ENCODE measurements around the gene NPLOC4. TPM values are rescaled to one million over a fixed set of nuclear protein-coding genes. Genes with fewer than 3 reads are reported as not detected.

Gene NPLOC4
- total and polyA plus RNA-seq, 2 of the 13 experiments (the other 11 are each of a cell fraction or from before 2014, with no cell fraction given) = 57.0 to 97.0 TPM

DNA sequence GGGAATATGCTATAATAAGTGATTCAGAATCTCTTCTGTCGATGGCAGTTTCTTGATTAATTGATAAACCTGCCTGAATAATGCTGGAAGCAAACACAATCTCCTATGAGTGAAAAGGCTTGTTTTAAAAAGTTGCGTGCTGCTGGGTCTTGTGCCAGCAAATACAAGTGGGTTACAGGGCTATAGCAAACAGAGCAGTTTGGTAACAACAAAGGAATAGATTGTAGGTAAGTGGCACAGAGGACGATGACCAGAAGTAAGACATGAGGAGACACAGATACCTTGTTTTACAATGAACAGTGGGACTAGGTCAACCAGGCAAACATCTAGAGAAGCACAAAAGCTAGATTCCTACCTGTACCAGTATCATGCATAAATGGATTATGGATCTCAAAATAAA, 61.1 kb downstream of the NPLOC4 start:
- Histone ChIP-seq H2AFZ (ENCODE audit: low read length) (no peak overlapping the region), H3K27me3 (ENCODE audit: control insufficient read depth in 1 of 2, insufficient read depth in 2 of 2, low read length in 2 of 2) (no peaks in the 10 kb centered on the region), H3K4me3 (replicated peaks in 1 of 3; ENCODE audit: insufficient read depth in 1 of 3, low read depth in 2 of 3, low read length in 3 of 3) (peak overlapping the region in 1 of 3 experiments; percentile 56; a peak in 1 of 6 replicates), H3K9ac (ENCODE audit: insufficient read depth, low read depth, low read length) (peak overlapping the region; percentile 63), H3K9me3 (ENCODE audit: low read length) (no peaks in the 10 kb centered on the region), H3K4me1 (ENCODE audit: insufficient read depth, low read length) (peaks cover 34% of the 10 kb centered on the region), H3K79me2 (ENCODE audit: insufficient read depth, low read length) (peaks cover 14% of the 10 kb centered on the region), H3K4me2 (ENCODE audit: low read depth, low read length) (peak overlapping the region; percentile 71), H3K36me3 (replicated peaks in 1 of 2; ENCODE audit: control insufficient read depth in 1 of 2, insufficient read depth in 2 of 2, low read length in 2 of 2) (peaks cover 23 to 55% of the 10 kb centered on the region in 2 experiments), H4K20me1 (ENCODE audit: insufficient read depth, low read length) (no peaks in the 10 kb centered on the region; the same call in 1 of the 2 replicates), H3K27ac (ENCODE audit: extremely low read length, insufficient read depth, low read length) (peak overlapping the region; percentile 77)
- DNase-seq (ENCODE audit: low spot score) (peak; percentile 59), ATAC-seq (no peak), FAIRE-seq (peak; percentile 74)
- ChIA-PET POLR2A (interaction anchor here (1.0 to 3.4 kb wide), 2 partner anchors 23 to 62 kb away, joined by 3 to 17 read pairs; partner anchors contain the start of gene FAAP100), CTCF (ENCODE audit: low intra/inter-chr PET ratio, low total read pairs) (no interaction called here)
- WGBS (ENCODE audit: low lambda C conversion rate) = 59% methylated on average over 3 of the region's 3 CpGs
- intact Hi-C loops (cut with micrococcal nuclease; ENCODE audit: unreplicated experiment) = loop anchor here (2.0 kb wide), 1 partner anchor 23 kb away; the partner anchor contains the start of gene FAAP100
- in situ Hi-C loops (cut with HindIII; ENCODE audit: extremely low pct_ligation_motif_present, low pct_unique_long_range_greater_than_20kb) = no loop called here
- no TSS peak for BruUV-seq (replicated peaks)
- TF ChIP-seq, protein P1, sequence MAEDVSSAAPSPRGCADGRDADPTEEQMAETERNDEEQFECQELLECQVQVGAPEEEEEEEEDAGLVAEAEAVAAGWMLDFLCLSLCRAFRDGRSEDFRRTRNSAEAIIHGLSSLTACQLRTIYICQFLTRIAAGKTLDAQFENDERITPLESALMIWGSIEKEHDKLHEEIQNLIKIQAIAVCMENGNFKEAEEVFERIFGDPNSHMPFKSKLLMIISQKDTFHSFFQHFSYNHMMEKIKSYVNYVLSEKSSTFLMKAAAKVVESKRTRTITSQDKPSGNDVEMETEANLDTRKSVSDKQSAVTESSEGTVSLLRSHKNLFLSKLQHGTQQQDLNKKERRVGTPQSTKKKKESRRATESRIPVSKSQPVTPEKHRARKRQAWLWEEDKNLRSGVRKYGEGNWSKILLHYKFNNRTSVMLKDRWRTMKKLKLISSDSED (CRISPR knock-in tag; IDR thresholded peaks at IDR 0.05) = no peak
- TF ChIP-seq DPF2 (CRISPR knock-in tag; IDR thresholded peaks at IDR 0.05; ENCODE audit: borderline replicate concordance, low read depth) (no peak), SOX13 (IDR thresholded peaks at IDR 0.05) (no peak), SOX13 (CRISPR knock-in tag; conservative IDR thresholded peaks at IDR 0.05 in 1 of 2, IDR thresholded peaks at IDR 0.05 in 1 of 2) (peak in 1 of 2 experiments; percentile 19; a peak in 1 of 4 replicates), ZNF510 (CRISPR knock-in tag; IDR thresholded peaks at IDR 0.05; ENCODE audit: low read depth) (no peak), ZNF629 (CRISPR knock-in tag; conservative IDR thresholded peaks at IDR 0.05) (no peak), MTA1 (CRISPR knock-in tag; IDR thresholded peaks at IDR 0.05; ENCODE audit: borderline replicate concordance) (no peak), KLF15 (CRISPR knock-in tag; IDR thresholded peaks at IDR 0.05; ENCODE audit: borderline replicate concordance) (no peak), SSRP1 (CRISPR knock-in tag; IDR thresholded peaks at IDR 0.05) (peak; percentile 35; the same call in 1 of the 2 replicates), JUNB (CRISPR knock-in tag; IDR thresholded peaks at IDR 0.05; ENCODE audit: borderline replicate concordance) (no peak)
- TF ChIP-seq, protein P2, sequence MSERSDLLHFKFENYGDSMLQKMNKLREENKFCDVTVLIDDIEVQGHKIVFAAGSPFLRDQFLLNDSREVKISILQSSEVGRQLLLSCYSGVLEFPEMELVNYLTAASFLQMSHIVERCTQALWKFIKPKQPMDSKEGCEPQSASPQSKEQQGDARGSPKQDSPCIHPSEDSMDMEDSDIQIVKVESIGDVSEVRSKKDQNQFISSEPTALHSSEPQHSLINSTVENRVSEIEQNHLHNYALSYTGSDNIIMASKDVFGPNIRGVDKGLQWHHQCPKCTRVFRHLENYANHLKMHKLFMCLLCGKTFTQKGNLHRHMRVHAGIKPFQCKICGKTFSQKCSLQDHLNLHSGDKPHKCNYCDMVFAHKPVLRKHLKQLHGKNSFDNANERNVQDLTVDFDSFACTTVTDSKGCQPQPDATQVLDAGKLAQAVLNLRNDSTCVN (CRISPR knock-in tag; IDR thresholded peaks at IDR 0.05; ENCODE audit: borderline replicate concordance) = no peak
- TF ChIP-seq, protein P3, sequence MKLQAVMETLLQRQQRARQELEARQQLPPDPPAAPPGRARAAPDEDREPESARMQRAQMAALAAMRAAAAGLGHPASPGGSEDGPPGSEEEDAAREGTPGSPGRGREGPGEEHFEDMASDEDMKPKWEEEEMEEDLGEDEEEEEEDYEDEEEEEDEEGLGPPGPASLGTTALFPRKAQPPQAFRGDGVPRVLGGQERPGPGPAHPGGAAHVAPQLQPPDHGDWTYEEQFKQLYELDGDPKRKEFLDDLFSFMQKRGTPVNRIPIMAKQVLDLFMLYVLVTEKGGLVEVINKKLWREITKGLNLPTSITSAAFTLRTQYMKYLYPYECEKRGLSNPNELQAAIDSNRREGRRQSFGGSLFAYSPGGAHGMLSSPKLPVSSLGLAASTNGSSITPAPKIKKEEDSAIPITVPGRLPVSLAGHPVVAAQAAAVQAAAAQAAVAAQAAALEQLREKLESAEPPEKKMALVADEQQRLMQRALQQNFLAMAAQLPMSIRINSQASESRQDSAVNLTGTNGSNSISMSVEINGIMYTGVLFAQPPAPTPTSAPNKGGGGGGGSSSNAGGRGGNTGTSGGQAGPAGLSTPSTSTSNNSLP (IDR thresholded peaks at IDR 0.05; ENCODE audit: low read depth, low read length) = no peak
- TF ChIP-seq, protein P4, sequence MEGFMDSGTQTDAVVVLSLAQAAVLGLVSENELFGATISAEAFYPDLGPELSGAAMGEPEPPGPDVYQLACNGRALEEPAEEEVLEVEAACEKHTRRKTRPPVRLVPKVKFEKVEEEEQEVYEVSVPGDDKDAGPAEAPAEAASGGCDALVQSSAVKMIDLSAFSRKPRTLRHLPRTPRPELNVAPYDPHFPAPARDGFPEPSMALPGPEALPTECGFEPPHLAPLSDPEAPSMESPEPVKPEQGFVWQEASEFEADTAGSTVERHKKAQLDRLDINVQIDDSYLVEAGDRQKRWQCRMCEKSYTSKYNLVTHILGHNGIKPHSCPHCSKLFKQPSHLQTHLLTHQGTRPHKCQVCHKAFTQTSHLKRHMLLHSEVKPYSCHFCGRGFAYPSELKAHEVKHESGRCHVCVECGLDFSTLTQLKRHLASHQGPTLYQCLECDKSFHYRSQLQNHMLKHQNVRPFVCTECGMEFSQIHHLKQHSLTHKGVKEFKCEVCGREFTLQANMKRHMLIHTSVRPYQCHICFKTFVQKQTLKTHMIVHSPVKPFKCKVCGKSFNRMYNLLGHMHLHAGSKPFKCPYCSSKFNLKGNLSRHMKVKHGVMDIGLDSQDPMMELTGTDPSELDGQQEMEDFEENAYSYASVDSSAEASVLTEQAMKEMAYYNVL (CRISPR knock-in tag; IDR thresholded peaks at IDR 0.05; ENCODE audit: borderline replicate concordance) = no peak
- TF ChIP-seq, protein P5, sequence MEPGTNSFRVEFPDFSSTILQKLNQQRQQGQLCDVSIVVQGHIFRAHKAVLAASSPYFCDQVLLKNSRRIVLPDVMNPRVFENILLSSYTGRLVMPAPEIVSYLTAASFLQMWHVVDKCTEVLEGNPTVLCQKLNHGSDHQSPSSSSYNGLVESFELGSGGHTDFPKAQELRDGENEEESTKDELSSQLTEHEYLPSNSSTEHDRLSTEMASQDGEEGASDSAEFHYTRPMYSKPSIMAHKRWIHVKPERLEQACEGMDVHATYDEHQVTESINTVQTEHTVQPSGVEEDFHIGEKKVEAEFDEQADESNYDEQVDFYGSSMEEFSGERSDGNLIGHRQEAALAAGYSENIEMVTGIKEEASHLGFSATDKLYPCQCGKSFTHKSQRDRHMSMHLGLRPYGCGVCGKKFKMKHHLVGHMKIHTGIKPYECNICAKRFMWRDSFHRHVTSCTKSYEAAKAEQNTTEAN (CRISPR knock-in tag; conservative IDR thresholded peaks at IDR 0.05) = no peak
- TF ChIP-seq, protein P6, sequence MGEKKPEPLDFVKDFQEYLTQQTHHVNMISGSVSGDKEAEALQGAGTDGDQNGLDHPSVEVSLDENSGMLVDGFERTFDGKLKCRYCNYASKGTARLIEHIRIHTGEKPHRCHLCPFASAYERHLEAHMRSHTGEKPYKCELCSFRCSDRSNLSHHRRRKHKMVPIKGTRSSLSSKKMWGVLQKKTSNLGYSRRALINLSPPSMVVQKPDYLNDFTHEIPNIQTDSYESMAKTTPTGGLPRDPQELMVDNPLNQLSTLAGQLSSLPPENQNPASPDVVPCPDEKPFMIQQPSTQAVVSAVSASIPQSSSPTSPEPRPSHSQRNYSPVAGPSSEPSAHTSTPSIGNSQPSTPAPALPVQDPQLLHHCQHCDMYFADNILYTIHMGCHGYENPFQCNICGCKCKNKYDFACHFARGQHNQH (CRISPR knock-in tag; IDR thresholded peaks at IDR 0.05) = no peak

All from HepG2 (cell line).